T-helper 2 cell treated with Interferon-gamma antibody and Interleukin-4, amounts not matched to agents 5 μg/mL and 100 μg/mL, for 36 hours (primary cell): ENCODE data around the gene GLT6D1.

Source experiments
- DNase-seq: peaks from one replicate; pipeline ENCODE4 v3.0.0; 2021; ENCODE audit warnings: low spot score
- H3K27ac Mint-ChIP-seq: one replicate; pipeline ENCODE4 v1.8.0; 2021; ENCODE audit warnings: mild to moderate bottlenecking, mixed read lengths
- H3K27me3 Mint-ChIP-seq: one replicate; pipeline ENCODE4 v1.8.0; 2021; ENCODE audit warnings: low read depth, mixed read lengths
- H3K36me3 Mint-ChIP-seq: one replicate; pipeline ENCODE4 v1.8.0; 2021; ENCODE audit warnings: low read depth, mixed read lengths
- H3K4me1 Mint-ChIP-seq: one replicate; pipeline ENCODE4 v1.8.0; 2021; ENCODE audit warnings: low read depth, mixed read lengths
- H3K4me3 Mint-ChIP-seq: one replicate; pipeline ENCODE4 v1.8.0; 2022; ENCODE audit warnings: mild to moderate bottlenecking, moderate library complexity, mixed read lengths
- H3K9me3 Mint-ChIP-seq: one replicate; pipeline ENCODE4 v1.8.0; 2021; ENCODE audit warnings: mixed read lengths

The GLT6D1 gene

DNA sequence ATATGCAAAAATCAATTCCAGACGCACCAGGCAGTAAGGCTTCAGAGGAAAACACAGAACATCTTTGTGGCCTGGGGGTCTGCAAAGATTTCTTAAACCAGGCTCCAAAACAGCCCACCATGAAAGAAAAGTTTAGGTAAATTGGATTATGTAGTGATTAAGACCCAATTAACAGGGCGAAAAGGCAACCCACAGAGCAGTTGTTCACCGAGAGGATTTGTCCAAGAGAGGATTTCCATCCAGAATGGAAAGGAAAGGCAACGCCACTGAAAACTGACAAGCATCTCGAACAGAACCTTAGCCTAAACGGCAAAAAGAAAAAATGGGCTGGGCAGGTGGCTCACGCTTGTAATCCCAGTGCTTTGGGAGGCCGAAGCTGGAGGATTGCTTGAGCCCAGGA is 37.4 kb downstream of the GLT6D1 start:
- H3K4me1 Mint-ChIP-seq = no peaks in the 10 kb centered on the region
- H3K27me3 Mint-ChIP-seq = peaks cover 7% of the 10 kb centered on the region
- DNase-seq = no peak
- no peak overlapping the region for H3K4me3 Mint-ChIP-seq
- H3K36me3 Mint-ChIP-seq = no peaks in the 10 kb centered on the region
- no peak overlapping the region for H3K27ac Mint-ChIP-seq
- no peaks in the 10 kb centered on the region for H3K9me3 Mint-ChIP-seq

- no peaks in the 10 kb centered on the region for H3K9me3 Mint-ChIP-seq
- H3K4me3 Mint-ChIP-seq = no peak overlapping the region
- peaks cover 9% of the 10 kb centered on the region for H3K27me3 Mint-ChIP-seq
- DNase-seq = no peak
- no peak overlapping the region for H3K27ac Mint-ChIP-seq
- H3K4me1 Mint-ChIP-seq = no peaks in the 10 kb centered on the region
- no peaks in the 10 kb centered on the region for H3K36me3 Mint-ChIP-seq
Observed at GRCh38 chr9:135600296-135600817, 39.0 kb downstream of the GLT6D1 start.

DNA sequence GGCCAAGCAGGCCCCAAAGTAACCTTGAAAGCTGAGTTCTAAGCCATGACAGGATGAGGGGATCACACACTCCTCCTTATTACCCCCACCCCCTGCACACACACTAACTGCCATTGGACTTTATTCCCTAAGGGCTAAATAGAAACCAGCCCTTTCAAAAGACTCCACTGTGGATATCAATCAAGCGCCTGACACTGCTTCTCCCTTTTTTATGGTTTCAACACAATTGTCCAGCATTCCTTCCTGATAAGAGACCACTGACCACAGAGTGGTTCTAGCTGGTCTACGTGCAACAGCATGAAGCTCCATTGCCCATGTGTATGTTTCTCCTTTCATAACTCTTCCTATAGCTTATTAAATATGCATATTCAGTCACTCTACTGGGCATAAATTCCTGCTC is 43.1 kb downstream of the GLT6D1 start:
- H3K36me3 Mint-ChIP-seq = no peaks in the 10 kb centered on the region
- no peaks in the 10 kb centered on the region for H3K4me1 Mint-ChIP-seq
- no peaks in the 10 kb centered on the region for H3K9me3 Mint-ChIP-seq
- H3K27me3 Mint-ChIP-seq = peaks cover 9% of the 10 kb centered on the region
- no peak overlapping the region for H3K4me3 Mint-ChIP-seq
- no peak for DNase-seq
- H3K27ac Mint-ChIP-seq = no peak overlapping the region

GRCh38 chr9:135592625-135593024 is 46.7 kb downstream of the GLT6D1 start:
- no peaks in the 10 kb centered on the region for H3K36me3 Mint-ChIP-seq
- no peak overlapping the region for H3K27ac Mint-ChIP-seq
- peaks cover 3% of the 10 kb centered on the region for H3K27me3 Mint-ChIP-seq
- H3K4me1 Mint-ChIP-seq = no peaks in the 10 kb centered on the region
- DNase-seq = no peak
- no peaks in the 10 kb centered on the region for H3K9me3 Mint-ChIP-seq
- no peak overlapping the region for H3K4me3 Mint-ChIP-seq

- no peaks in the 10 kb centered on the region for H3K4me1 Mint-ChIP-seq
Observed at GRCh38 chr9:135592331-135592590, 47.1 kb downstream of the GLT6D1 start.

DNA sequence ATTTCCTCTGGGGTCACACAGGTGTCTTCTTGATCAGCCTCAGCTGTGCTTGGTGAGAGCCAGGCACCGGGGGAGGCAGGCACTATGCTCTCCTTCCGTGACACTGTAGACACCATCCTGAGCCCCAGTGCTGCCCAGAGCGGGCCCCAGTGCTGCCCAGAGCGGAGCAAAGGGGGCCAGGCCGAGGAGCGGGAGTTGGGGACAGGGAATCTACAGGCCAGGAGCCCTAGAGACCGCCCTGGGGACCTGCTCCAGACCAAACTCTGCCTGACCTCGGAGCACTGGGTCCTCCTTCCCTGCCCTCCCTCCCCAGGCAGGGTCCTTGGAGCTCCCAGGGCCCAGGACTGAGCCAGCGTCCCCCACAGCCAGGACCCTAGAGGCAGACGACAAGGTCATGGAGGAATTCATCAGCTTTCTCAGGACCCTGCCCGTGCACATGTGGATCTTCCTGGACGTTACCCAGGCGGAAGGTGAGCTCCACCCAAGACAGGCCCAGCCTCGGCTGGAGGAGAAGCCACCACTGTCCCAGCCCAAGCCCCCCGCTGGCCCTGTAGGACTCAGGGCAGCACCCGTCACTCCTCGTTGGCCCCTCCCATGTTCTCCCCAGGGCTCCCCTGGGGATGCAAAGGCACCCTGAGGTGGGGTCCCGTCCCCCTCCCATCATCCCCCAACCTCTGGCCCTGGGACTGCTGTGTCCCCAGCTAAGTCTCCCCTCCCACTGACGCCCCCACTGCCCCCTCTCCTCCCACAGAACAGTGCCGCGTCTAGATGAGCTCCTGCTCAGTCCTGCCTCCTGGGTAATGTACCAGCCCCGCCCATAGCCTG is 47.6 kb downstream of the GLT6D1 start:
- no peak overlapping the region for H3K4me3 Mint-ChIP-seq
- H3K36me3 Mint-ChIP-seq = no peaks in the 10 kb centered on the region
- no peaks in the 10 kb centered on the region for H3K9me3 Mint-ChIP-seq
- H3K27me3 Mint-ChIP-seq = no peaks in the 10 kb centered on the region
- no peak overlapping the region for H3K27ac Mint-ChIP-seq
- DNase-seq = no peak
- no peaks in the 10 kb centered on the region for H3K4me1 Mint-ChIP-seq

More at GRCh38 chr9:135592331-135592590, 47.1 kb downstream of the GLT6D1 start:
- no peak overlapping the region for H3K27ac Mint-ChIP-seq
- no peaks in the 10 kb centered on the region for H3K9me3 Mint-ChIP-seq
- H3K4me3 Mint-ChIP-seq = no peak overlapping the region
- peaks cover 3% of the 10 kb centered on the region for H3K27me3 Mint-ChIP-seq
- no peak for DNase-seq
- no peaks in the 10 kb centered on the region for H3K36me3 Mint-ChIP-seq

DNA sequence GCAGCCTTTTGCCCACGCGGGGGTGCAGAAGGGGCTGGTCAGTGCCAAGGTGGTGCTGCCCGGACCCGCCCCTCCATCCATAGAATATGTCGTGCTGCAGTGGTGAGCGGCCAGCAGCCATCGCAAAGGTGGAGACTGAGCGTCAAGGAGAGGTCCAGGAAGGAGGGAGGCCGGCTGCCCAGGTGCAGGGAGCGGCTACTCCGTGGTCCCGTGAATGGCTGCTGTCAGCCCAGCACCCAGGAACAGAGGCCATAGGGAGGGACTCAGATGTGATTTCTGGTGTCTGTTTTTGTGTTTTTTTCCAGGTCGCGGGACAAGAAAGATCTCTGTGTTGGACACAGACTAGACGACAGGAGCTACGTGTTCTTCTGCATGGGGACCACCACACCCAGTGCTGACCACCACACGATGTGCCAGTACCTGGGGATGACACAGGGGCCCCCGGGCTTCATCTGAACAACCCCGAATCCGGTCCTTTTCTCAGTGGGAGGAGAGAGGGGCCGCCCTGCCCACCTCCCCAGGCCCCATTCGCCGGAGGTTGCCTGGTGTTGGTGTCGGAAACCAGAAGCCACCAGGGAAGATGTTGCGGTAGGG is 48.8 kb downstream of the GLT6D1 start:
- H3K4me3 Mint-ChIP-seq = no peak overlapping the region
- H3K9me3 Mint-ChIP-seq = no peaks in the 10 kb centered on the region
- DNase-seq = no peak
- no peaks in the 10 kb centered on the region for H3K4me1 Mint-ChIP-seq
- H3K36me3 Mint-ChIP-seq = no peaks in the 10 kb centered on the region
- no peak overlapping the region for H3K27ac Mint-ChIP-seq
- H3K27me3 Mint-ChIP-seq = no peaks in the 10 kb centered on the region

DNA sequence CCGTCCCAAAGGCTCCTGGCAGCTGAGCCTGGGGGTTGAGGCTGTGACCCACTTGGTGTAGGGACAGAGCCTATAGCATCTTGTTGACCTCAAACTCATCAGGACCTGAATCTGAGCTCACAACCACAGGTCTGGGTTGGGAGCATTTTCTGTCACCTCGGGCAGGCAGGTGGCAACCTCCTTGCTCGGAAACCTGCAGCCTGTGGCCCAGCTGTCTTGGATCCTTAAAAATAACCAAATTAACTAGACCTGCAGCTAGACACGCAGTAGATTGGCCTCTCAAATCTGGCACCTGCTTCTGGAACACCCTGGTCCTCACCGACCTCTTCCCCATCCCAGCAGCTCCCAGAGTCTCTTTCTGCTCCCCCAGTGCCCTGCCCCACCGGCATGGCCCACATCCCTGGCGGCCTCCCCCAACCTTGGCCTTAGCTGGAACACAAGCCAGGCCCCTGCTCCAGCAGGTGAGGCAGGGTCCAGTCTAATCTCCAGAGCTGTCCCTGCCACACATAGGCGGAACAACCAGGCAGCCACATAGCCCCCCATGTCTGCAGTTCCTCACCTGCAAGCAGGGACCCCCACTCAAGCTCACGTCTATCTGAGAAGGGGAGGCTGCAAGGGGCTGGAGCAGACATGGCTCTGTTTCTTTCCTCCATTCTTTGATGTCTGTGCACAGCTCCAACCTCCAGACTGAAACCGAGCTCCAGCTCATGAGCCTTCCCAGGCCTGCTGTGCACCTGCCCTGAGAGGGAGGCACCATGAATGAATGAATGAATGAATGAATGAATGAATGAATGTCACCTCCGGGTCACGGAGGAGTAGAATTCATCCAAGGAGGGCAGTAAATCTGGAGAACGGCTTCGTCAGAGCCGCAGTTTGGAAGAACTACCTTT is 49.5 kb downstream of the GLT6D1 start:
- Mint-ChIP-seq H3K27ac (no peak overlapping the region), H3K4me1 (no peaks in the 10 kb centered on the region), H3K4me3 (no peak overlapping the region), H3K9me3 (no peaks in the 10 kb centered on the region), H3K36me3 (no peaks in the 10 kb centered on the region), H3K27me3 (no peaks in the 10 kb centered on the region)
- no peak for DNase-seq

GRCh38 chr9:135588886-135589595 is 50.3 kb downstream of the GLT6D1 start:
- Mint-ChIP-seq H3K9me3 (no peaks in the 10 kb centered on the region), H3K36me3 (no peaks in the 10 kb centered on the region), H3K4me1 (no peaks in the 10 kb centered on the region), H3K27me3 (no peaks in the 10 kb centered on the region), H3K27ac (no peak overlapping the region), H3K4me3 (no peak overlapping the region)
- no peak for DNase-seq

- Mint-ChIP-seq H3K4me3 (no peak overlapping the region), H3K27me3 (no peaks in the 10 kb centered on the region), H3K4me1 (no peaks in the 10 kb centered on the region), H3K9me3 (no peaks in the 10 kb centered on the region), H3K27ac (no peak overlapping the region), H3K36me3 (no peaks in the 10 kb centered on the region)
- DNase-seq = no peak
Observed at GRCh38 chr9:135588371-135588770, 51.0 kb downstream of the GLT6D1 start.

GRCh38 chr9:135587658-135588057 is 51.7 kb downstream of the GLT6D1 start:
- Mint-ChIP-seq H3K27me3 (no peaks in the 10 kb centered on the region), H3K4me1 (no peaks in the 10 kb centered on the region), H3K27ac (no peak overlapping the region), H3K4me3 (no peak overlapping the region), H3K9me3 (no peaks in the 10 kb centered on the region), H3K36me3 (no peaks in the 10 kb centered on the region)
- no peak for DNase-seq

- no peaks in the 10 kb centered on the region for H3K9me3 Mint-ChIP-seq
- H3K27ac Mint-ChIP-seq = no peak overlapping the region
- no peaks in the 10 kb centered on the region for H3K4me1 Mint-ChIP-seq
- H3K4me3 Mint-ChIP-seq = no peak overlapping the region
- no peak for DNase-seq
- H3K27me3 Mint-ChIP-seq = no peaks in the 10 kb centered on the region
- no peaks in the 10 kb centered on the region for H3K36me3 Mint-ChIP-seq
Observed at GRCh38 chr9:135586601-135587109, 52.7 kb downstream of the GLT6D1 start.

- Mint-ChIP-seq H3K9me3 (no peaks in the 10 kb centered on the region), H3K4me3 (no peak overlapping the region), H3K27ac (no peak overlapping the region), H3K4me1 (no peaks in the 10 kb centered on the region), H3K27me3 (no peaks in the 10 kb centered on the region), H3K36me3 (no peaks in the 10 kb centered on the region)
- DNase-seq = no peak
Observed at GRCh38 chr9:135584934-135585333, 54.4 kb downstream of the GLT6D1 start.
